HFFc6 (cell line): ENCODE data around the gene GNG10. TPM values are rescaled to one million over a fixed set of nuclear protein-coding genes. Genes with fewer than 3 reads are reported as not detected.

Experiments
- DNase-seq: peaks from one replicate; pipeline ENCODE4 v3.0.0-alpha.2; 2018
- H3K27ac Mint-ChIP-seq: 2 replicates; pipeline ENCODE4 v1.8.0; 2020; ENCODE audit warnings: mild to moderate bottlenecking, mixed read lengths
- H3K27me3 Mint-ChIP-seq: 2 replicates; pipeline ENCODE4 v1.8.0; 2021; ENCODE audit warnings: mild to moderate bottlenecking, moderate library complexity, mixed read lengths; ENCODE audit not compliant: insufficient read depth
- H3K36me3 Mint-ChIP-seq: 2 replicates; pipeline ENCODE4 v1.8.0; 2021; ENCODE audit warnings: low read depth, mixed read lengths
- H3K4me1 Mint-ChIP-seq: 2 replicates; pipeline ENCODE4 v1.8.0; 2020; ENCODE audit warnings: low read depth, mixed read lengths
- H3K4me3 Mint-ChIP-seq: 2 replicates; pipeline ENCODE4 v1.8.0; 2020; ENCODE audit warnings: mild to moderate bottlenecking, moderate library complexity, mixed read lengths
- H3K9me3 Mint-ChIP-seq: 2 replicates; pipeline ENCODE4 v1.8.0; 2020; ENCODE audit warnings: mild to moderate bottlenecking, mixed read lengths
- total RNA-seq, 6 experiments: library from RNA; stranded (reverse); fragmentation: NEBNext Ultra II Directional; extraction: Animal tissue kit (Norgen Biotek cat#: 25700); gene quantifications; 2 replicates in 1 of 6; 3 replicates in 5 of 6; pipeline ENCODE4 v1.2.3, GENCODE V29; 2021
- TF ChIP-seq, protein P1 (sequence below): fragments of 200-600 bp; sonication (generic); IDR thresholded peaks from 2 replicates; pipeline ENCODE4 v1.5.0; 2021; ENCODE audit warnings: antibody characterized with exemption, mild to moderate bottlenecking

Gene GNG10
- total RNA-seq, 6 experiments from 2014 or later = 60.5 to 72.7 (median 66.0) TPM

DNA sequence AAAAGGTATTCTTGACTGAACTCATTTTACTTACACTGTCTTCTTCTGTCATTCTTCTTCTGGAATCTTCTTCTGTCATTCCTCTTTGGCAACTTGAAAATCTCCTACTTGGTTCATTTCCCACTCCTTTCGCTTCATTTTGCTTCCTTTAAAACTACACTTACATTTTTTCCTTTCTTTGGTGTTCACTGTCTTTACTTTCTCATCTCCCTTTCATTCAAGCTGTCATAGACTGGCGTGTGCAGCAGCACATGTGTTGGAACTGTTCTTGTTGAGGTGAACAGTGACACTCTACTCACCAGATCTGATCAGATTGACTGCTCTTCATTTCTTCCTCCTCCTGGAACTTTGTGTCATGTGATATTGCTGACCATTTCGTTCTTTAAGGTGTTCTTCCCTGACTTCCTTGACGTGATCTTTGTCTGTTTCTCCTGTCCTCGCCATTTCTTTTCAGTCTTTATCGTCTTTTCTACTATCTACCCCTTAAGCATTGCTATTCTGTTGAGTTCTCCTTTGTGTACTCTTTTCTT lies 23.9 kb upstream of the GNG10 start:
- Mint-ChIP-seq H3K4me1 (peaks cover 37% of the 10 kb centered on the region), H3K4me3 (no peak overlapping the region), H3K9me3 (no peaks in the 10 kb centered on the region), H3K27ac (no peak overlapping the region), H3K36me3 (peaks cover 20% of the 10 kb centered on the region), H3K27me3 (peaks cover 2% of the 10 kb centered on the region; the same call in 1 of the 2 replicates)
- TF ChIP-seq, protein P1, sequence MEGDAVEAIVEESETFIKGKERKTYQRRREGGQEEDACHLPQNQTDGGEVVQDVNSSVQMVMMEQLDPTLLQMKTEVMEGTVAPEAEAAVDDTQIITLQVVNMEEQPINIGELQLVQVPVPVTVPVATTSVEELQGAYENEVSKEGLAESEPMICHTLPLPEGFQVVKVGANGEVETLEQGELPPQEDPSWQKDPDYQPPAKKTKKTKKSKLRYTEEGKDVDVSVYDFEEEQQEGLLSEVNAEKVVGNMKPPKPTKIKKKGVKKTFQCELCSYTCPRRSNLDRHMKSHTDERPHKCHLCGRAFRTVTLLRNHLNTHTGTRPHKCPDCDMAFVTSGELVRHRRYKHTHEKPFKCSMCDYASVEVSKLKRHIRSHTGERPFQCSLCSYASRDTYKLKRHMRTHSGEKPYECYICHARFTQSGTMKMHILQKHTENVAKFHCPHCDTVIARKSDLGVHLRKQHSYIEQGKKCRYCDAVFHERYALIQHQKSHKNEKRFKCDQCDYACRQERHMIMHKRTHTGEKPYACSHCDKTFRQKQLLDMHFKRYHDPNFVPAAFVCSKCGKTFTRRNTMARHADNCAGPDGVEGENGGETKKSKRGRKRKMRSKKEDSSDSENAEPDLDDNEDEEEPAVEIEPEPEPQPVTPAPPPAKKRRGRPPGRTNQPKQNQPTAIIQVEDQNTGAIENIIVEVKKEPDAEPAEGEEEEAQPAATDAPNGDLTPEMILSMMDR = no peak
- no peak for DNase-seq

DNA sequence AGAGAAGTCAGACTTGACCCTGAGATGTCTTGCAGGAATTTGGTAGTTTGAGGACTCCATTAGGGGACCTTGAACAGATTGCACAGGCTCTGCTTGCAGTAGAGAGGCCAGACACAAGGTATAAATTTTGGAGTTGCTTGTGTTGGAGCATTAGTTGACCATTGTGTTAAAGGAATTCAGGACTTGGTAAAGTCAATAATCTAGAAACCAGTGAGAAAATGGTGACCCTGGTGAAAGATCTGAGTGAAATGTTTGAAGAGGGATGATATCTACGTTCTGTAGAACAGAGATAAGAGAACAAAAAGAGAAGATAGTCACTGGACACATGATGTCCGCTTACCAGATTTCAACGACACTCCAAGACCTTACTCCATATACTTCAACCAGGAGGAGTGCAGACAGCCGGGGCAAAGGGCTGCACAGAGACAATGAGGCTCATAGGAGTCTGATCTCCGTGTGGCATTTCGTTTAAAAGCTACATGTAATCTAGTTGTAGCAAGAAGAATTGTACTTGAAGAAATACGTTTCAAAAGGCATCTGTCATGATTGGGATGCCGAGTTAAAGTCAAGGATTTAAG lies 17.1 kb upstream of the GNG10 start:
- Mint-ChIP-seq H3K9me3 (no peaks in the 10 kb centered on the region), H3K27ac (no peak overlapping the region), H3K4me1 (no peaks in the 10 kb centered on the region), H3K27me3 (peaks cover 2% of the 10 kb centered on the region; the same call in 1 of the 2 replicates), H3K4me3 (no peak overlapping the region), H3K36me3 (peaks cover 18% of the 10 kb centered on the region)
- DNase-seq = no peak
- TF ChIP-seq, protein P1 = no peak

DNA sequence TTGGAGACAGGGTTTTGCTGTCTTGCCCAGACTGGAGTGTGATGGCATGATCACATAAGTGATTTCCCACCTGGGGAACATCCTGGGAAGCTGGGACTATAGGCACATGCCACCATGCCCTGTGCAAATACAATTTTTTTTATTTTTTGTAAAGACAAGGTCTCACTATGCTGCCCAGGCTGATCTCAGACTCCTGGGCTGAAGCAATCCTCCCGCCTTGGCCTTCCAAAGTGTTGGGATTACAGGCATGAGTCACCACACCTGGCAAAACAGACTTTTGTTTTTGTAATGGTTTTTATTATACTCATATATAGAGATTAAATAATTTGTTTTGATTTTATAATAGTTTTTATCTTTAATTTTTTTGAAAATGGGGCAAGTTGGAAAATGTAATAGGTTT lies 15.6 kb upstream of the GNG10 start:
- TF ChIP-seq, protein P1 = no peak
- Mint-ChIP-seq H3K36me3 (peaks cover 27% of the 10 kb centered on the region), H3K4me1 (no peaks in the 10 kb centered on the region), H3K27me3 (no peaks in the 10 kb centered on the region), H3K27ac (no peak overlapping the region), H3K9me3 (no peaks in the 10 kb centered on the region), H3K4me3 (no peak overlapping the region)
- no peak for DNase-seq

DNA sequence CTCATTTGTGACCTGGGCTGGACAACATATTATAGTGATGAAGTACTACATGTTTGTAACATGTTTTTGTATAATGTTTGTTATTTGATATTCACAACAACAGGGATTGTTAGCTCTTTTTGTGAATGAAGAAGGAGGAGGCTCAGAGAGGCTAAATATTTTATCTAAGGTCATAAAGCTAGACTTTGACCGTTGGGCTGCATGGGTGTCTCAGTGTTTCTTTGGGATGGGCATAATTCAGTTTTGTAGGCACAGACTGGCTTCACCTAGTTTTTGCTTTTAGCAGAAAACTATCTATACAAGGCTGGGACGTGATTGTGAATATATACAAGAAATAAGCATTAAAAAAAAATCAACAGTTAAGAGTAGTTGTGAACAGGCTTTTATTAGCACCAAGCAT lies 15.0 kb upstream of the GNG10 start:
- TF ChIP-seq, protein P1 = no peak
- Mint-ChIP-seq H3K4me1 (no peaks in the 10 kb centered on the region), H3K27me3 (no peaks in the 10 kb centered on the region), H3K9me3 (no peaks in the 10 kb centered on the region), H3K27ac (no peak overlapping the region), H3K36me3 (peaks cover 27% of the 10 kb centered on the region), H3K4me3 (no peak overlapping the region)
- no peak for DNase-seq

DNA sequence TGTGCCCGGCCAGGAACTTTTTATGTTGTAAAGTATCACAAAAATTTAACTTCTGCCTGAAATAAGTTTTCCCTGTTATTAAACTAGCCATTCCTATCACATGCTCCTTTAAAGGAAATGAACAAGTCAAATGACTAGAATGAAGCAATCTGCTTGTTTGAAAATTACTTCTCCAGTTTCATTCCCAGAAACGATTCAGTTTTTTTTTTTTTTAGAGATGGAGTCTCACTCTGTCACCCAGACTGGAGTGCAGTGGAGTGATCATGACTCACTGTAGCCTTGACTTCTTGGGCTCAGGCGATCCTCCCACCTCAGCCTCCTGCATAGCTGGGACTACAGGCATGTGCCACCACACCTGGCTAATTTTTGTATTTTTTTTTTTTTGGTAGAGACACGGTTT lies 13.3 kb upstream of the GNG10 start:
- no peaks in the 10 kb centered on the region for H3K4me1 Mint-ChIP-seq
- peaks cover 26% of the 10 kb centered on the region for H3K36me3 Mint-ChIP-seq
- peak overlapping the region; percentile 9; the same call in 1 of the 2 replicates for H3K27ac Mint-ChIP-seq
- H3K27me3 Mint-ChIP-seq = no peaks in the 10 kb centered on the region
- no peak overlapping the region for H3K4me3 Mint-ChIP-seq
- TF ChIP-seq, protein P1 = no peak
- no peak for DNase-seq
- no peaks in the 10 kb centered on the region for H3K9me3 Mint-ChIP-seq
